Measurements from ENCODE around the gene SRRM2. TPM values are rescaled to one million over a fixed set of nuclear protein-coding genes. Genes with fewer than 3 reads are reported as not detected.

SRRM2 gene
- total and polyA plus RNA-seq, 9 of the 15 experiments (the other 6 are each of a cell fraction or from before 2014, with no cell fraction given) = 26.7 to 563 (median 81.1) TPM

DNA sequence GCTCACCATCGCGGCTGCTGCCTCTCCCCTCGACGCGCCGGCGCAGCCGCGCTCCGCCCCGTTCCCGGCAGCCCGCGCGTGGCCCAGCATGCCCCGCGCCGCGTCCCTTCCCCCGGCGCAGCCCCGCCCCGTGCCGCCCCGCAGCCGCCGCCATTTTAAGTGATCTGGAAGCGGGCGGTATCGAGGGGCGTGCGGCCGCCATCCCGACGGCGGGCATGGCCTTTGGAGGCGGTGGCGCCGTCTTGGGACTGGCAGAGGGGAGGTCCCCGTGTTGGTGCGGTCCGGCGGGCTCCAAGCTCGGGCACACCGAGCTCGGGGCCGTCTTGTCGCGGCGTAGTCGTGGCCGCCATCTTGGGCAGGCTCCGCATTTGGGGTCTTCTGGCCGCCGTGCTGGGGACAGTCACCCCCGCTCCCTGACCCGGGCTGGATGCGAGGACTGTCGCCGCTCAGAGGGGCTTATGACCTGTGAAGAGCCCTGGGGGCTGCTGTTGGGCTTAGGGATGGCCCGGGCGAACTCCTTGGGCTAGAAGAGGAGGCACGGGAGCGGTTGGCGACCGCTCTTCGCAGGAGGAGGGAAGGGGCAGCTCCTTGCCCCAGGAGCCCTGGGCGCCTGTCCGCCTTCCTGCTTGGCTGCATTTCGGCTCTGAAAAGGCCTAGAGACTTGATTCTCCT is 24.9 kb downstream of the SRRM2 start, which contains the start of gene ELOB (continued):
- TF ChIP-seq JUN (IDR thresholded peaks at IDR 0.05; ENCODE audit: borderline replicate concordance, low read depth, low read length) (no peak), JUN (CRISPR knock-in tag; IDR thresholded peaks at IDR 0.05; ENCODE audit: borderline replicate concordance) (no peak; the same call in 1 of the 2 replicates), ZNF232 (CRISPR knock-in tag; IDR thresholded peaks at IDR 0.05) (peak; percentile 85), TAF7 (tag; IDR thresholded peaks at IDR 0.05) (peak; percentile 96), DNMT1 (IDR thresholded peaks at IDR 0.05) (no peak), ZNF609 (CRISPR knock-in tag; IDR thresholded peaks at IDR 0.05; ENCODE audit: borderline replicate concordance) (no peak), PCBP1 (IDR thresholded peaks at IDR 0.05; ENCODE audit: low read depth, low read length, poor library complexity, severe bottlenecking) (peak; percentile 75), ILK (tag; IDR thresholded peaks at IDR 0.05; ENCODE audit: borderline replicate concordance, low read depth) (no peak), SP1 (CRISPR knock-in tag; IDR thresholded peaks at IDR 0.05) (peak; percentile 80), ZNF584 (CRISPR knock-in tag; IDR thresholded peaks at IDR 0.05; ENCODE audit: low read depth) (no peak), ZFX (CRISPR knock-in tag; IDR thresholded peaks at IDR 0.05) (peak; percentile 94), BRD9 (IDR thresholded peaks at IDR 0.05; ENCODE audit: low read depth, partially characterized antibody) (peak; percentile 78), KLF1 (tag; IDR thresholded peaks at IDR 0.05) (0 out of 2 replicates have a peak, but pooled peaks have one; percentile 45)
- TF ChIP-seq, protein P1, sequence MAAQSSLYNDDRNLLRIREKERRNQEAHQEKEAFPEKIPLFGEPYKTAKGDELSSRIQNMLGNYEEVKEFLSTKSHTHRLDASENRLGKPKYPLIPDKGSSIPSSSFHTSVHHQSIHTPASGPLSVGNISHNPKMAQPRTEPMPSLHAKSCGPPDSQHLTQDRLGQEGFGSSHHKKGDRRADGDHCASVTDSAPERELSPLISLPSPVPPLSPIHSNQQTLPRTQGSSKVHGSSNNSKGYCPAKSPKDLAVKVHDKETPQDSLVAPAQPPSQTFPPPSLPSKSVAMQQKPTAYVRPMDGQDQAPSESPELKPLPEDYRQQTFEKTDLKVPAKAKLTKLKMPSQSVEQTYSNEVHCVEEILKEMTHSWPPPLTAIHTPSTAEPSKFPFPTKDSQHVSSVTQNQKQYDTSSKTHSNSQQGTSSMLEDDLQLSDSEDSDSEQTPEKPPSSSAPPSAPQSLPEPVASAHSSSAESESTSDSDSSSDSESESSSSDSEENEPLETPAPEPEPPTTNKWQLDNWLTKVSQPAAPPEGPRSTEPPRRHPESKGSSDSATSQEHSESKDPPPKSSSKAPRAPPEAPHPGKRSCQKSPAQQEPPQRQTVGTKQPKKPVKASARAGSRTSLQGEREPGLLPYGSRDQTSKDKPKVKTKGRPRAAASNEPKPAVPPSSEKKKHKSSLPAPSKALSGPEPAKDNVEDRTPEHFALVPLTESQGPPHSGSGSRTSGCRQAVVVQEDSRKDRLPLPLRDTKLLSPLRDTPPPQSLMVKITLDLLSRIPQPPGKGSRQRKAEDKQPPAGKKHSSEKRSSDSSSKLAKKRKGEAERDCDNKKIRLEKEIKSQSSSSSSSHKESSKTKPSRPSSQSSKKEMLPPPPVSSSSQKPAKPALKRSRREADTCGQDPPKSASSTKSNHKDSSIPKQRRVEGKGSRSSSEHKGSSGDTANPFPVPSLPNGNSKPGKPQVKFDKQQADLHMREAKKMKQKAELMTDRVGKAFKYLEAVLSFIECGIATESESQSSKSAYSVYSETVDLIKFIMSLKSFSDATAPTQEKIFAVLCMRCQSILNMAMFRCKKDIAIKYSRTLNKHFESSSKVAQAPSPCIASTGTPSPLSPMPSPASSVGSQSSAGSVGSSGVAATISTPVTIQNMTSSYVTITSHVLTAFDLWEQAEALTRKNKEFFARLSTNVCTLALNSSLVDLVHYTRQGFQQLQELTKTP (IDR thresholded peaks at IDR 0.05; ENCODE audit: low read depth in 1 of 2, partially characterized antibody in 2 of 2) = peak in 1 of 2 experiments; percentile 88
- TF ChIP-seq, protein P2, sequence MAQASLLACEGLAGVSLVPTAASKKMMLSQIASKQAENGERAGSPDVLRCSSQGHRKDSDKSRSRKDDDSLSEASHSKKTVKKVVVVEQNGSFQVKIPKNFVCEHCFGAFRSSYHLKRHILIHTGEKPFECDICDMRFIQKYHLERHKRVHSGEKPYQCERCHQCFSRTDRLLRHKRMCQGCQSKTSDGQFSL (CRISPR knock-in tag; IDR thresholded peaks at IDR 0.05) = no peak
- TF ChIP-seq, protein P2 (tag; IDR thresholded peaks at IDR 0.05) = no peak
